IgD-negative memory B cell (primary cell): ENCODE results near the gene KCNQ2. TPM values are rescaled to one million over a fixed set of nuclear protein-coding genes. Genes with fewer than 3 reads are reported as not detected.

Experiments
- H3K27ac Mint-ChIP-seq, 3 donors: one replicate each; pipeline ENCODE4 v1.8.0; 2020 to 2022; ENCODE audit warnings: mild to moderate bottlenecking in 3 of 3, mixed read lengths in 3 of 3, moderate library complexity in 1 of 3
- H3K27me3 Mint-ChIP-seq: one replicate; pipeline ENCODE4 v1.8.0; 2021; ENCODE audit warnings: mixed read lengths
- H3K36me3 Mint-ChIP-seq: one replicate; pipeline ENCODE4 v1.8.0; 2020; ENCODE audit warnings: mild to moderate bottlenecking, mixed read lengths
- H3K4me1 Mint-ChIP-seq, 3 donors: one replicate each; pipeline ENCODE4 v1.8.0; 2020 to 2022; ENCODE audit warnings: mixed read lengths in 3 of 3, mild to moderate bottlenecking in 1 of 3
- H3K4me3 Mint-ChIP-seq, 4 donors: one replicate each; pipeline ENCODE4 v1.8.0; 2020 to 2022; ENCODE audit warnings: mild to moderate bottlenecking in 4 of 4, mixed read lengths in 4 of 4, moderate library complexity in 3 of 4
- H3K9me3 Mint-ChIP-seq, 3 donors: one replicate each; pipeline ENCODE4 v1.8.0; 2020 to 2021; ENCODE audit warnings: mixed read lengths in 3 of 3, mild to moderate bottlenecking in 1 of 3
- polyA plus RNA-seq: library from polyadenylated mRNA; unstranded; fragments of 300-500 nt; fragmentation: Illumina TruSeq; gene quantifications from one replicate; pipeline ENCODE4 v1.2.3, GENCODE V29; 2021

Gene KCNQ2
- polyA plus RNA-seq, 1 donor from 2014 or later, result 0.29 TPM

GRCh38 chr20:63366390-63367365 lies 105.8 kb downstream of the KCNQ2 start:
- no peaks in the 10 kb centered on the region for H3K36me3 Mint-ChIP-seq
- no peak overlapping the region for H3K27ac Mint-ChIP-seq
- peaks cover 0 to 1% (median 0%) of the 10 kb centered on the region in 3 donors for H3K9me3 Mint-ChIP-seq
- peaks cover 19% of the 10 kb centered on the region for H3K27me3 Mint-ChIP-seq
- peaks cover 0 to 2% (median 0%) of the 10 kb centered on the region in 3 donors for H3K4me1 Mint-ChIP-seq
- H3K4me3 Mint-ChIP-seq, result no peak overlapping the region

GRCh38 chr20:63365601-63366389 lies 106.7 kb downstream of the KCNQ2 start:
- H3K9me3 Mint-ChIP-seq, result peaks cover 0 to 1% (median 0%) of the 10 kb centered on the region in 3 donors
- no peaks in the 10 kb centered on the region for H3K36me3 Mint-ChIP-seq
- H3K27me3 Mint-ChIP-seq, result peaks cover 19% of the 10 kb centered on the region
- peaks cover 0 to 2% (median 0%) of the 10 kb centered on the region in 3 donors for H3K4me1 Mint-ChIP-seq
- no peak overlapping the region for H3K4me3 Mint-ChIP-seq
- H3K27ac Mint-ChIP-seq, result no peak overlapping the region

- Mint-ChIP-seq H3K27ac (no peak overlapping the region), H3K4me3 (no peak overlapping the region), H3K9me3 (peaks cover 0 to 1% (median 0%) of the 10 kb centered on the region in 3 donors), H3K36me3 (no peaks in the 10 kb centered on the region), H3K27me3 (peaks cover 19% of the 10 kb centered on the region), H3K4me1 (peaks cover 0 to 2% (median 0%) of the 10 kb centered on the region in 3 donors)
Observed at GRCh38 chr20:63364801-63365585, 107.5 kb downstream of the KCNQ2 start.

GRCh38 chr20:63363981-63364561 lies 108.4 kb downstream of the KCNQ2 start:
- H3K4me1 Mint-ChIP-seq, result peaks cover 0 to 2% (median 0%) of the 10 kb centered on the region in 3 donors
- H3K9me3 Mint-ChIP-seq, result peaks cover 0 to under 1% (median 0%) of the 10 kb centered on the region in 3 donors
- no peaks in the 10 kb centered on the region for H3K36me3 Mint-ChIP-seq
- peaks cover 24% of the 10 kb centered on the region for H3K27me3 Mint-ChIP-seq
- no peak overlapping the region for H3K27ac Mint-ChIP-seq
- no peak overlapping the region for H3K4me3 Mint-ChIP-seq

- H3K4me3 Mint-ChIP-seq, result no peak overlapping the region
Observed at GRCh38 chr20:63363013-63363957, 109.2 kb downstream of the KCNQ2 start.

GRCh38 chr20:63362436-63363009 lies 109.9 kb downstream of the KCNQ2 start:
- Mint-ChIP-seq H3K9me3 (no peaks in the 10 kb centered on the region), H3K4me3 (peak overlapping the region in 1 of 4 donors; percentile 77), H3K27ac (peak overlapping the region in 1 of 3 donors; percentile 71)

More at GRCh38 chr20:63363013-63363957, 109.2 kb downstream of the KCNQ2 start:
- Mint-ChIP-seq H3K27me3 (peaks cover 23% of the 10 kb centered on the region), H3K9me3 (no peaks in the 10 kb centered on the region), H3K36me3 (no peaks in the 10 kb centered on the region), H3K27ac (no peak overlapping the region), H3K4me1 (peaks cover 0 to 2% (median 0%) of the 10 kb centered on the region in 3 donors)

GRCh38 chr20:63361519-63362435 lies 110.7 kb downstream of the KCNQ2 start:
- Mint-ChIP-seq H3K9me3 (no peaks in the 10 kb centered on the region), H3K27ac (no peak overlapping the region), H3K4me1 (peaks cover 0 to 2% (median 0%) of the 10 kb centered on the region in 3 donors), H3K36me3 (no peaks in the 10 kb centered on the region), H3K27me3 (peaks cover 18% of the 10 kb centered on the region), H3K4me3 (peak overlapping the region in 1 of 4 donors; percentile 77)

More at GRCh38 chr20:63362436-63363009, 109.9 kb downstream of the KCNQ2 start:
- H3K4me1 Mint-ChIP-seq, result peaks cover 0 to 2% (median 0%) of the 10 kb centered on the region in 3 donors
- peaks cover 23% of the 10 kb centered on the region for H3K27me3 Mint-ChIP-seq
- H3K36me3 Mint-ChIP-seq, result no peaks in the 10 kb centered on the region

- no peak within 1 kb of the TSS for H3K27ac Mint-ChIP-seq
- no peak within 1 kb of the TSS for H3K4me3 Mint-ChIP-seq
- H3K4me1 Mint-ChIP-seq, result peaks cover 0 to 2% (median 0%) of the 10 kb centered on the region in 3 donors
- no peaks in the 10 kb centered on the region for H3K36me3 Mint-ChIP-seq
- peaks cover 16% of the 10 kb centered on the region for H3K27me3 Mint-ChIP-seq
- no peaks in the 10 kb centered on the region for H3K9me3 Mint-ChIP-seq
Observed at GRCh38 chr20:63360850-63361518, 111.5 kb downstream of the KCNQ2 start, which contains the start of gene CHRNA4. Gene CHRNA4, minus strand, starts transcription at chr20:63361349. Its CDS starts 184 bp downstream, at chr20:63361165.

GRCh38 chr20:63359937-63360849 lies 112.3 kb downstream of the KCNQ2 start:
- H3K27me3 Mint-ChIP-seq, result peaks cover 16% of the 10 kb centered on the region
- H3K4me3 Mint-ChIP-seq, result no peak overlapping the region
- H3K36me3 Mint-ChIP-seq, result no peaks in the 10 kb centered on the region
- peaks cover 0 to 2% (median 0%) of the 10 kb centered on the region in 3 donors for H3K4me1 Mint-ChIP-seq
- no peak overlapping the region for H3K27ac Mint-ChIP-seq
- no peaks in the 10 kb centered on the region for H3K9me3 Mint-ChIP-seq

- H3K27me3 Mint-ChIP-seq, result peaks cover 16% of the 10 kb centered on the region
- H3K9me3 Mint-ChIP-seq, result no peaks in the 10 kb centered on the region
- H3K27ac Mint-ChIP-seq, result no peak overlapping the region
- peaks cover 0 to 2% (median 0%) of the 10 kb centered on the region in 3 donors for H3K4me1 Mint-ChIP-seq
- no peaks in the 10 kb centered on the region for H3K36me3 Mint-ChIP-seq
- no peak overlapping the region for H3K4me3 Mint-ChIP-seq
Observed at GRCh38 chr20:63359164-63359934, 113.1 kb downstream of the KCNQ2 start.
